T-helper 1 cell (primary cell): ENCODE measurements around the gene DST.
"Not testable (repeated sequence)": the region's sequence is repeated elsewhere in the genome, so short reads cannot be mapped to it uniquely, and the experiment has no call there.

Source experiments
- DNase-seq, 5 donors: peaks; one replicate each; pipeline ENCODE4 v3.0.0-alpha.2; 2012 to 2020

The DST gene

DNA sequence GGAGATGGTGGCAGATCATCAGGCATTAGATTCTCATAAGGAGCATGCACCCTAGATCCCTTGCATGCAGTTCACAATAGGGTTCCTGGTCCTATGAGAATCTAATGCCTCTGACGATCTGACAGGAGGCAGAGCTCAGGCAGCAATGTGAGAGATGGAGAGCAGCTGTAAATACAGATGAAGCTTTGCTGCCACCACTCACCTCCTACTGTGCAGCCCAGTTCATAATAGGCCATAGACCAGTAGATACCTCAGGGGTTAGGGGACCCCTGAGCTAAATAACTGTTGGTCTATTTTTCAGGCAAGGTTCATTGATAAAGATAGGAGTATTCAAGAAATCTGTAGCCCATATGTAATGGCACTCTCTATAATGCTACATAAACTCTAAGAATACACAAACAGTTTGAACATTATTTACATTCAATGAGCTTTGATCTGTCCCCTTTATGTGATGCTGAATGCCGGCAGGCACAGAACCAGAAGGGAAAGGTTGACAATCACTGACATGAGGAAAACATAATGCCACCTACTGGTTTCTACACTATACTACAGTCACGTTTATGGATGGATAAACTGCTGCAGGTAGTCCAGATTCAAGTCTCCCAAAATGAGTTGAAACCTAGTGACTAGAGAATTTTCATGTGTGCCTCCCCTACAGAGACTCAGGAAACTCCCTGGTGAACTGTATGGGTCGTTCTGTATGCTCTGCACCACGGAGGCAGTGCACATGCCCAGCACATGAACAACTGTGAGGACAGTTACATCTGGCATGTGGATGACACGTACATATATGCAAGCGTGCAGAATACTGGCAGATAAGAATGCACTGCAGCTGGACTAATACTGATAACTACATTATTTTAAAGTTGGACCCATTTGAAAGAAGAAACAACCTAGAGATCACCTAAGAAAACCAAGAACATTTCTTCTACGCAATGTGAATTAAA, 72.0 kb downstream of the DST start:
- DNase-seq = peak in 1 of 5 donors; percentile 11

GRCh38 chr6:56567501-56567900, 75.2 kb downstream of the DST start:
- no peak for DNase-seq

GRCh38 chr6:56562730-56563129, 80.0 kb downstream of the DST start:
- not testable (repeated sequence) for DNase-seq

DNA sequence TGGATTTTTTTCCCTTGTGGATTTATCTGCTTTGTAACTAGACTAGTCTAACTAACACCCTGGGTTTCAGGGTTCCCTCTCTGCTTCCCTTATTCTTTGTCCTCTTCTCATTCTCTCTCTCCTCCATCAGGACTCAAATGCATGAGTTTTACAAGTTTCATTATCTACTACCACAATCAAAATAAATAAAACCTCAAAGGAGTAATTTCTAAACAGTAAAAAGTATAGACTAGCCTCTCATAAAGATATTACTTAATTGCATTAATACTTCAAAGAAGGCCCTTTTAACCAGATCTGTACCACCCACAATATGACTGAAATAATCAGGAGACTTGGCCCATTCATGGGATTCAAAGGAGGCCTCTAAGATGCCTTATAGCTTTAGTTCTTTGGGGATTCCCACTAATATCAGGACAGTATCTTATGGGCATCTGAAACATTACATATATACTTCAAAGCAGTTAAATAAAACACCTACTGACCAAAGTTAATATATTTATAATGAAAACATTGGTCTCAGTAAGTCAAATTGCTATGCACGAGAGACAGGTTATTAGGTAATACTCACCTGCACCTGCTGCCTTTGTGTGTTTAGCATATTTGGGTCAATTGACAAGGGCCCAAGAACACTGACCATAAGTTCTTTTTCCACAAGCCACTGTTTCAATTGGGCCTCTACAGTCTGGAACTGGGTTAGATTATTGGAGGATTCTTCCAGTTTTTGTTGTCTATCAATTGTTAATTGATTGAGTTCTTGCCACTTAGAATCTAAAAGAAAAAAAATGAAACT, 85.7 kb downstream of the DST start:
- no peak for DNase-seq

- no peak for DNase-seq
Measured at GRCh38 chr6:56555438-56555872, 87.2 kb downstream of the DST start.

DNA sequence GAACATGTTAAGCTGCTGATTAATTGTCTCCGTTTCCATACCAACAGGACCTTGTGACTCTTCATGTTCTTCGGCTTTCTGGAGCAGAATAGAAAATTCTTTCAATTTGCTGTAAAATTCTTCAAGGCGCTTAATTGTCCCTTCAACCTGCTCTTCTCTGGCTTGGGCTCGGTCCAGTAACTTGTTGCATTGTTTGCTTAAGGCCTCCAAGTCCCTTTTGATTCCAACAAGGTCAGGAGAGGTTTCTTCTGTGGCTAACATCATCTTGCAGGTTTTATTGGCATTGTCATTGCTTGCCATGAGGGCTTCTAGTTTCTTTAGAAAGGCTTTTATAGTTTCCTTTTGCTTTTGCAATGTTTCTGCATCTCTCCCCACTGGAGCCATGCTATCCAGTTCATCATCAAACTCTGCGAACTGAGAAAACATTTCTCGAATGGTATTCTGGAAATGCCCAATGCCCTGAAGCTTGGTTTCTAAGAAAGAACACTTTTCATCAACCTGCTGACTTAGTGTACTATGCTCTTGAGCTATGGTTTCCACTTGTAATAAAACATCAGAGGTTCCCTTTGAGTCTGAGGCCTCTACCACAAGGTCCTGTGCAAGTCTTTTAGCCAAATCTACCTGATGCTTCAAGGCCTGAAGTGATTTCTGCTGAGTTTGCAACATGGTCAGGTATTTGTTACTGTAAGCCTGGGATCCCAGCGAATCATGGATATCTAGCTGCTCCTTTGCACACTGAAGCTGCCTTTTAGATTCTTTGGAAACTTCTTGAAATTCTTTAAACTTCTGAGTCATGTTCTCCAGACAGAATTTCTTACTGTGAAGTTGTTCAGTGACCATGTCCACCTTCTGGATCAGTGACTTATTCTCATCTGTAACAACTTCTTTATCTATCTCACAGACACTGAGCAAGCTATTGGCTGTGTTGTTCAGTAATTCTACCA, 90.2 kb downstream of the DST start:
- DNase-seq = no peak

DNA sequence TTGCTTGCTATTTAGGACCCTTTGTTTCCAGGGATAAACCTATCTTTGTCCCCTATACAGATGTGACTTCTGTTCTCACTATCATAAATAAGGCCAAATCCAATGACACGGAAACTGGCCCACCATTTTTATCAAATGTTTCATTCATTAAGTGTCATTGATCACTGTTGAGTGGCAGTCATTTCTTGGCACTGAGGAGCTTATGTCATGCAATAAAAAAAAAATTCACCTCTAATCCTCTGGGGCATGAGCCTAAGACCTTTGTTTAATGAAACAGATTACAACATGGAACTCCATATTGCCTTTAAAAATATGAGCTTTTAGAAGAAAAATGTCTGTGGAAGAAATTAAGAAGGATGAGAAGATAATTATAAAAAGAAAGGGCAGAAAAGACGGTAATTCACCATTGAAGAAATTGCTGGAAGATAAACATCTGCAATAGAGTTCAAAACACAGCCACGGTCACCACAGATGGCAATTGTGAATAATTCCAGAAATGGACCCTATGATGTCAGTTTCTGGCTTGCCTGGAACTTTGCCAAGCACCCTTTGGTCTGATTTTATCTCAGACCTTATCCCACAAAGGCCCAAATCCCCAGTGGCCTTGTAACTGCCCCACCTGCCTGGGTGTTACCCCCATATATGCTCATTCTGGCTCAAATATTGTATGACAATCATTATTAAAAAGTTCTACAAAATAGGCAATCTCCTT, 91.1 kb downstream of the DST start:
- DNase-seq = no peak

DNA sequence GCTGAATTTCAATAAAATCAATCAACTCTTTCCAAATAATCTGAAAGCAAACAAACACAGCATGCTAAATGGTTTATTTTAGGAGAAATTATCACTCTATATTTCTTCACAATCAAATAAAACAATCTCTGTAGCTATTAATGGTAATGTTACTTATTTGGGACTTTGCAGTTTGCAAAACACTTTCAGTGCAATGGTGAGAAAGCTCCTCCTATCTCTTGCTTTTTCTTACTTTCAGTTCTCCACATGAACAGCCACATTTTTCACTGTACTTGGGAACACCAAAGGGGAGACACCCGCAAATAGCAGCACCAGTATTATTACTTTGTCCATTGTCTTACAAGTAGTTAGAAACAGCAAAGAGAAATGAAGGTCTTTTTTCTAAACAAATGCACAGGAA, 92.4 kb downstream of the DST start:
- DNase-seq = no peak

DNA sequence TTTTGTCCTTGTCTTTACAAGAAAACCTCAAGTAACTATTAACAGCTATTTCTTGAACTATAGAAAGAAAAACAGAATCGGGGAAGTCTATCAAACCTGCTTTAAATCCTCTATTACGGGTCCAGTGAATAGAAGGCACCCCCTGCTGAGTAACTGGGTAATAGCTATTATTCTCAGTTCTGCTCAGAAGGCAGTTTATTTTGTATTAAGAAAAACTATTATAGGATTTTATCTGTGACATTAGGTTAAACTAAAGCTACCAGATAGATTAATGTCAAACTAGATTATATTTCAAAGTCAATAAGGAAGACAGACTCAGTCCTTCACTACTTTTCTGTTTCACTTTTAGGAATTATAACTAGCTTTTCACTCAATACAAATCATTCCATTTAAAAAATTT, 93.7 kb downstream of the DST start:
- no peak for DNase-seq

GRCh38 chr6:56547687-56548086, 95.0 kb downstream of the DST start:
- no peak for DNase-seq

DNA sequence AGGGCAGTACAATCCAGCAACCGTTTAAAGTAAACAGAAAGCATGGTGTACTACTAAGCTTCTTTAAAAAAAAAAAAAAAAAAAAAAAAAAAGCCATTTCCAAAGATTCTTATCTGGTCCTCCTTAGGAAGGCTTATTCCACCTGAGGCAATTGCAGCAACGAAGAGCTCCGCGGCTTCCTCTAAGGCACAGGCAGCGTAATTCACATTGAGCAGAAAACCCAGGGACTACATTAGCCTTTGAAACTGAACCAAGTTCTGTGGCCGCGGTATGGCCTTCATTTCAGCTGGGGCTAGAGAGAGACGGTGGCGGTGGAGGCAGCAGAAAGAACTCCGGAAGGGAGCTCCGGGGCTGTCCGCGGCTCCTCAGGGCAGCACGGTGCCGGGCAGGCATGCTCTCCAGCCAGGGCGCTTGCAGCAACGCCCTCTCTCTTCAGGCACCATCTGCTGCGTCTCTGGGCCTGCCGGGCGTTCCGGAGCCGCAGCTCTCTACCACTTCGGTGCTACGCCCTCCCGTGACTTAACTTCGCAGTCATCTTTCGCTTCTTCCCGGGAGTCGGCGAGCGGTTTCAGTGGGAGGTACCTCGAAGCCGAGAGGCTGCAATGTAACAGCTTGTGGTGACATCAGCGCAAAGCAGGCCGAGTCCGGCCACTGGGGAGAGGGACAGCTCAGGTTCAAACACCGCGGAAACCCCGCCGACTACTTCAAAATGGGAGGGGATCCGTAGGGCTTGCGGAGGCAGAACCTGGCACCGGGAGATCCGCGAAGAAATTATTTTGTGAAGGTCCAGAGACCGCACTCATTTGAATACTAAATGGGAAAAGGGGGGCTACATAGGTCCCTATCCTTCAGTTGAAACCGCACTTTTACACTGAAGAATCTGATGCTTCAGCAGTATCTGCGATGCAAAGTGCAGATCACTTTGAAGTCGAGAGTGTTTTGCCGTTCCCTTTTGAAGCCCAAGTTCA, 100.0 kb downstream of the DST start:
- peak; percentile 9 to 85 (median 21) for DNase-seq

DNA sequence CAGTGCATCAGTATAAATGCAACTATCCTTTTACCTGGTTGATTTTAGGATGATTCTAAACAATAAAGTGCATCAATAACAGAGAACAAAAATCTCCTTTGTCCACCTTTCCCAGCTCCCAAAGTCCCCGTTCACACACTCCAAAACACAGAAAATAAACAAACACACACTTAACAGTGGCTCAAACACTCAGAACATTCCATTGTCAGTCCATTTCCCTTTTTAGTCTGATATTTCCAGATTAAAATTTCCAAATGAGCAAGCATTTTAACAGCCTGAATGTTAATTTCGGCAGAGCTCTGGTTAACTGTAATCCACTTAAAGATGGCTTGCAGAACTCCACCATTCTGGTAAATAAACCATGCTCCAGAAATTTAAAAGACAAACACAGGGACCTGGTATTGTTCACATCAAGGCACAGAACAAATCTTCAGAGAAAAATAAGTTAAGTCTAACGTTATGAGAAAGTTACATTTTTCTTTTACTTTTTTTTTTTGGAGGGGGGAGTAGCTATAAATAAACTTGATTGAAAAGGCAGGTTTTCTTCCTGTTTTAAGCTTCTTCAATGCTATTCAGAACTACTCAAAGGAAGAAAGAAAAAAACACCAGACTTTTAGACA, 100.8 kb downstream of the DST start:
- no peak for DNase-seq

DNA sequence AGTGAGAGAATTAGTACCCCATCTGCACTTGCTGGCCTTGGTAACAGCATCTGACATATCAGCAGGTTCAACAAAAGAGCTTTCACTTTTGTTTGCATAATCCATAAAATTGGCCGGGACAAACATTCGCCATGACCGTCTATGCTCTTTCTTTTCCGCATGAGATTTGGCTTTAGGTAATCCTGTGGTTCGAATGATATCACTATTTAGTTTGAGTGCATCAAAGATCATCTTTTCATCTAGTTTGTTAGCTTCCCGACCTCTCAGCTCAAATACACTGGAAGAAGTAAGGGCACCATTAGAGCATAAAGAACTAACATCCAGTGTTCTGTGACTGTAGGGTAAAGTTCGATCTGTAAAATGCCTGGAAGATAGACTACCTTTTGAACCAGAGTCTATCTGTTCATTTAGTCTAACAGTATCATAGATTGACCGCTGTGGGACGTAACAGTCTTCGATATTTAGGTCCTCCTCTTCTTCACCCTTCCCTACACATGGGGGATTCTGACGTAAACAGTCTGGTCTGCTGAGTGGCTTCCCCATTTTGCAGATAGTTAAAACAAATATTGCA, 101.6 kb downstream of the DST start:
- DNase-seq = no peak

GRCh38 chr6:56540232-56541029, 102.3 kb downstream of the DST start:
- no peak for DNase-seq

DNA sequence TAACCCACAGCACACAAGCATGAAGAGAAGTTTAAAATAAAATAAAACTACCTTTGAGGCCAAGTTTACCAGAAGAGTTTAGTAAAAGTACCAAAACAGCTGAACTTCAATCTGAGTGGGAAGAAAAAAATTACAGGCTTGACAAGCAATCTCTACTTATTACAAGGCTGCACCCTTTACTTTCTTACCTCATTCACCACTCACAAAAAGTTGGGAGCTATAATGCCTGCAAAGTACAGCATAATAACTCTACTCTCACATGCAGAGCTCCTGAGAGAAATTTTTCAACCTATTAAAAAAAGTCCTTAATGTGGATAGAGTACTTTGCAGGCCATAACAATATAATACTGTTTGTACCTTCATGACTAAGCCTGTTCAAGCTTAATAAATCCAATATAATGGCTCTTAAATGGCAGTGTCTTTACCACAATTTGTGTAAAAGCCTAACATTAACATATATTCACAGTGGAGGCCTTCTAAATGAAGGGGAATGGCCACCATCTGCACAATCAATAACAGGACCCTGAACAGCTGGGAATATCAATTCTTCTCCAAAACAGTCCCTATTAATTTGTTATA, 103.1 kb downstream of the DST start:
- no peak for DNase-seq

GRCh38 chr6:56538851-56539250, 103.8 kb downstream of the DST start:
- no peak for DNase-seq

DNA sequence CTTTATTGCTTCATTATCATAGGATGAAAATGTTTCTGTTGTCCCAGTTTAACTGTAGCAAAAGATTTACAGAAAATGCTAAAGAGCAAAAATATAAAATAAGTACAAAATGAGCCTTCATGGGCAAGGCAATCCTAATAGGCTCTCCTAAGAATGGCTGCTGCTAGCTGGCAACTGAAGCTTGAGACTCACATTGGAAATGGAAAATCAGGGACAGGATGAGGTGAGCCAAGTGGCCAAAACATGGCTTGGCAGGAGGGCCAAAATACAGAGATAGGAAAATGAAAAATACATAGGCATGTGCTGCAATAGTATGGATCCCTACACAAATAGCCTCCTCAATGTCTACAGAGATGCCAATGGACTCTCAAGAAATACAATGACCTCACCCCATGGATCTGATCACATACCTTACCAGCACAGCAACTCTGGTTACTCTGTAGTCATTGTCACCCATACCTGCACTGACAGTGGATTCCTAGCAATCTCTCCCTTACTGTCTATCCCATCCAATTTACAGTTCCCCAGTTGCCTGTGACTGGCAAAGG, 105.4 kb downstream of the DST start:
- DNase-seq = no peak

DNA sequence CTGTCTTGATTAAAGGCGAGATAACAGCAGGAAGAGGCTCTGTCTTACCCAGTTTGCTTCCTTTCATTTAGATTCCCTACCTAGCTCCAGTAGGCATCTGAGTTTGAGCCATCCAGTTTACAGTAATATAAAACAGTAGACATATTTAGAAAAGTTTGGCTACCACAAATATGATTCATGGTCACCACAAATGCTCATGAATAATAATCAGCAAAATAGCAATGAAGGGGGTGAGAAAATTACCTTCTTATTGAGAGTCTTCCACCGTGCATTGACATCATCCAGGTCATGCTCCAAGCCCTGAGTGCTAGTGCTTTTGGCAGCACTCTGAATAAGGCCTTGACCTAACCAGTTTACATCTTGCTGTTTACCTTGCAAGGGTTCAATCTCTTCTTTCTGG, 106.2 kb downstream of the DST start:
- no peak for DNase-seq
